HG02798 (cell line): ENCODE data around the gene IFIT3.

Experiments used
- ATAC-seq: cut with Tn5 transposase; IDR thresholded peaks from one replicate; pipeline ENCODE4 v1.9.1; 2021; ENCODE audit warnings: mild to moderate bottlenecking; ENCODE audit not compliant: unreplicated experiment, poor library complexity

The IFIT3 gene

DNA sequence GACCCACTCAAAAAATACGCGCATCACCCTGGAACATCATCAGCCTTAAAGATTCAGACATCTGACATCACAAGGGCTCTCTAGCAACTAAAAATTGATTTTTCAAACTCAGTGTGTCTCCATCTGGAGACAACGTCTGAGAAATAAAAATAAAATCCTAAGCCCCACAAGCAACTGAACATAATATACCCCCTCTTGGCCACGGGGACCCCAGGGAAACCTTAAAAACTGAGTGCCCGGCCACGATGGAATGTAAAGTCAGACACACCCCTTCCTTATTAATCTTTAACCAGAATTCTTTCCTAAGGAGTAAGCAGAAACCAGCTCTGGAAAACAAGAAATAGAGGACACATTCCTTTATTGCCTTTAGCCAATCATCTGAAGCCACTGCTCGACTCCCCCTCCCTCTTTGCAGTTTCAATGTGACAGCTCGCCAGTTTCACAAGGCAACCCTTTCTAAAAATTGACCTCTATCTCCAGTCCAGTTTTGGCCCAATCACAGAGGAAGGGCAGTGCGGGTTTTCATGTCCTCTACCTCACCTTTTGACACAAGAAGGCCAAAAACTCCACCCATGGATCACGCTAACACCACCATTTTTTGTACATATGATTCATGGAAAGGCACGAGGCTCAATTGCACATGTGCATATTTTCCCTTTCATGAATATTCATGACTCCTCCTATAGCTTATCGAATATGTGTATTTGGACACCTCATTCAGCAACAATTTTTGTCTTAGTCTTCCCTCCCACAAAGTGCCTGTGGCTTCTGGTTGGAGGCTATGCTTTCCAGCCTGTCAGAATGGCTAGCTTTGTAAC lies 24.2 kb downstream of the IFIT3 start:
- ATAC-seq = peak; percentile 50

- no peak for ATAC-seq
These were observed 25.0 kb downstream of the IFIT3 start for GRCh38 chr10:89352802-89353201.

DNA sequence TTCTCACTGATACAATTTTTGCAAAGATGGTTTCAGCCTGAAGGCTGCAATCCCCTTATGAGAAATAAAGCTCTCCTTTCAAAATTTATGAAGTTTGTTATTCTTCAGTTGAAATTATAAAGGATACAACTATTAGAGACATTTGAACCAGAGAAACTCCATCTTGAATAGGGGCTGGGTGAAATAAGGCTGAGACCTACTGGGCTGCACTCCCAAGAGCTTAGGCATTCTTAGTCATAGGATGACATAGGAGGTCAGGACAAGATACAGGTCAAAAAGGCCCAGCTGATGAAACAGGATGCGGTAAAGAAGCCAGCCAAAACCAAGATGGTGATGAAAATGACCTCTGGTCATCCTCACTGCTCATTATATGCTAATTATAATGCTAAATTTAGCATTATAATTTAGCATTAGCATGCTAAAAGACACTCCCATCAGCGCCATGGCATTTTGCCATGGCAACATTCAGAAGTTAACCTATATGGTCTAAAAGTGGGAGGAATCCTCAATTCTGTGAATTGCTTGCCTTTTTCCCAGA lies 27.7 kb downstream of the IFIT3 start:
- ATAC-seq = no peak

DNA sequence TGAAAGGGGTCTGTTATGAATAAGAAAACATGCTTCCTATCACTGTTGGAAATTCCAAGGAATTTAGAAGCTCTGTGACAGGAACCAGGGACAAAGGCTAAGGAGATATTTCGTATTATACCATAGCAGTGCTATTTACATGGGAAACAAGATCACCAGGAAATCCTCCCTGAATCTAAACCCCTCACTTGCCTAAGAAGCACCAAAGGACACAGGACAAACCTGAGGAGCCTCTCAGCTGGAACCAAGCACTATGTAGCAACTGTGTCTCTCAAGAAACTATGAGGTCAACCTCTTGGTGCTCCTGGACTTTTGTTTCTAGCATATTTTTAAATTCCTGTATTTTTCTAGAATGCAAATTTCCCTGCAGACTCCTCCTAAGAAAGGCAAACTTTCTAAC lies 29.3 kb downstream of the IFIT3 start:
- no peak for ATAC-seq

- ATAC-seq = no peak
These were observed 30.2 kb downstream of the IFIT3 start for GRCh38 chr10:89357975-89358374.

GRCh38 chr10:89360157-89360556 lies 32.4 kb downstream of the IFIT3 start:
- no peak for ATAC-seq

- no peak for ATAC-seq
These were observed 35.1 kb downstream of the IFIT3 start for GRCh38 chr10:89362929-89363328.

DNA sequence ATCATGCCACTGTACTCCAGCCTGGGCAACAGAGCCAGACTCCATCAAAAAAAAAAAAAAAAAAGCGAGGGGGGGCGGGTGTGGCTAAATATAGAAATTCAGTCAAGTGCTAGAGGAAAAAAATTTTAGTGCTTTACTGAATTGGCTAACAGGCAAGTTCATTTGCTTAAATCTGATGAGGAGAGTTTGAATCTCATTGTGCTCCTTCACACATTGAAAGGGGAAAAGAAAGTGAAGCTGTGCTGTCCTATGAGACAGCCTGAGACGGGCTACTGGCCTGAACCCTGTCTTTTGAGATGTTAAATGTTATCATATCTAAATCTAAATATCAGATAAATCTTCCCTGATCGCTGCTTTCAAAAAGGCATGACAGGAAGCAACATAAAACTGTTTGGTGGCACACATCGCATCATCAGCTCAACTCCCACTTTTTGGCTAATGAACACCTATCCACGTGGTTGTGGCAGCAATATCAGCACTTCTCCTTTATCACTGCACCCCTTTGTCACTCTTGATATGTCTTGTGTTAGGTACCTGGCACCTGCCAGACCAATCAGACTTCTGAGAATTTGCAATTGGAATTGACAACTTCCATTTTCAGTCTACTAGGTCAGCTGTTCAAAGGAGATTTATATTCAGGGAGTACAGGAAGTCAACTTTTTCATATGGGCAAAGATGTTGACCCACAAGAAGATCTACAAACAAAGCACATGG lies 36.1 kb downstream of the IFIT3 start:
- ATAC-seq = no peak

- ATAC-seq = no peak
These were observed 36.7 kb downstream of the IFIT3 start for GRCh38 chr10:89364531-89364930.

DNA sequence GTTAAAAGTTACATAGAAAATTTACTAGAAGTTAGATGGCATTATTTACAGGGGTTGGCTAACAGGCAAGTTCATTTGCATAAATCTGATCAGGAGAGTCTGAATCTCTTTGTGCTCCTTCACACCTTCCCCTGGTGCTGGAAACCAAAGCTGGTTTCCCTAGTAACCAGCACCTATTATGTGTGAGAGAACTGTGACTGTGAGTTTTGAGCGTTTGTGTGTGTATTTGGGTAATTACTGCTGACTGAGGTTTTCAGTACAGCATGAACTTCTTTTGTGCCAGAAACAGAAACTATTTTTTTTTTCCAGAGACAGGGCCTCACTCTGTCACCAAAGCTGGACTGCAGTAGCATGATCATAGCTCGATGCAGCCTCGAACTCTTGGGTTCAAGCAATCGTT lies 39.7 kb downstream of the IFIT3 start:
- peak; percentile 82 for ATAC-seq

GRCh38 chr10:89368129-89368528 lies 40.3 kb downstream of the IFIT3 start:
- no peak for ATAC-seq

DNA sequence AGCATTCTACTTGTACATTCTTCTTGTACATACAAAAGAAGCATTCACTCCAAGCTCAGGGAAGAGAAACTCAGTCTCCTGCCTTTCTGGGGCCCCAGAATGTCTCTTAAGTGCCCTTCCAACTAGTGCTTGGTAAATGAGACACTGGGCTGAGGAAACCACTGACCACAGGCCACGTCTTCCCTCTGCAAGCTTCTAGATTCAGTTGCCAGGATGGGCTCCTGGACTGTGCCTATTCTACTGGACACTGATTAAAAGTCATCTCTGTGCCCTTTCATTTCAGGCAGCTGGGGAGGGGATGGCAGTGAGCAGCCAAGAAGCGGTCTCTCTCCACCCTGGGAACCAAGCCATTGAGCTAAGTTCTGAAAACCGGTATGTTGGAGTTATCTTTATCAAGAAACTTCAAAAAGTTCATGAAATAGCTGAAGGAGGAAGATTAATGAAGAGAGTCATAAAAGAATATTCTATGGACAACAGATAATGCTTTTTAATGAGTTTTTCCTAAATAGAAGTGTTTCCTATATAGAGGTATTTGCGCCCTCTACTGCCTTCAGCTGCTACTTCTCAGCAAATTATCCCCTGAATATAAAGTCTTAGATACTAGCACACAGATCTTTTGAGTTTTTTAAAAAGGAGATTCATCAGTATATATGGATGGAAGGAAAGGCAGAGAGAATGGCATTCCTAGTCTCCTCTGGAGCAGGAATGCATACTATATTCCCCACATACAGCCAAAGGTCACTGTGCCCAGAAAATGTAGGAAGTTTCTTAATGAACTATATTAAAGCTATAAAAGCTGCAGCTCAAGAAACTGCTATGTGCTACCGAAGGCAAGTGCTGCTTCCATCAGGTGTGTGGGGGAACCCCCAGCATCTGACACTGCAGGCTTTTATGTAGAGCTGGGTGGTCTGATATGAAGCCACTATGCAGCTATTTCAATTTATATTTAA lies 41.6 kb downstream of the IFIT3 start:
- no peak for ATAC-seq

GRCh38 chr10:89371079-89371478 lies 43.3 kb downstream of the IFIT3 start:
- no peak for ATAC-seq

DNA sequence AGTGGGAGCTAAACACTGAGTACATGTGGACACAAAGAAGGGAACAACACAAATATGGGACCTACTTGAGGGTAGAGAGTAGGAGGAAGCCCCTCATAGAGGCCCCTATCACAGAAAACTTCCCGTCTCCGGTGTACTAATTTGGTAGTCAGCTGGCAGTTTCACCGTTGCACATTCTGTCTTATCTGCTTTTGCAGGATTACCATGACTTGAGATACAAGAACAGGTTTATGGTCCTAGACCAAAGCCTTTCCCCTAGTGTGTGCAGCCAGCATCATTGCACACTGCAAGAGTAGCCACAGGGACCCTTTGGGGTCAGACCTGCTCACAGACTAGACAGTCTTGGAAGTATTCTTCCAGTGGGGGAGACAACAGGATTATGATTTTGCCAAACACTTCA lies 44.2 kb downstream of the IFIT3 start:
- ATAC-seq = no peak

GRCh38 chr10:89373916-89374711 lies 46.3 kb downstream of the IFIT3 start:
- no peak for ATAC-seq

DNA sequence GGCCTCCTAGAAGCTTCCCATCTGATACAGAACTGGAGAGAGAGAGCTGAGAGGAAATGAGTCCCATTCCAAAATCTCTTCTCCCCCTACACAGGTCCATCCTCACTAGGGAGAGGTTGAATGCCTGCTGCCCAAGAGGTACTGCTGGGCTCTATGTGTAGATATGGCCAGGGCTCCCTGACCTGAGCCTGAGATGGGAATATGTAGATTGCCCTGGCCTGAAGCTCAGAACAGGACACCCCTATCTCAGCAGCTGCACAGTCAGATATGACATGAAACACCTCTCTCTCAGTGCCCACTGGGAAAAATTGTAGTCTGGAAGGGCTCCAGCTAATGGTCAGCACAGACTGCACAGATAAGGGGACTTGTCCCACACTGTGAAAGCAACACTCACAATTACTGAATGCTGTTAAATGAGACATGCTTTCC lies 46.9 kb downstream of the IFIT3 start:
- no peak for ATAC-seq

GRCh38 chr10:89377705-89378637 lies 50.2 kb downstream of the IFIT3 start, which contains the start of gene IFIT1B:
Gene IFIT1B, plus strand, starts transcription at chr10:89378056. Its CDS starts 80 bp downstream, at chr10:89378136.
- no peak for ATAC-seq

DNA sequence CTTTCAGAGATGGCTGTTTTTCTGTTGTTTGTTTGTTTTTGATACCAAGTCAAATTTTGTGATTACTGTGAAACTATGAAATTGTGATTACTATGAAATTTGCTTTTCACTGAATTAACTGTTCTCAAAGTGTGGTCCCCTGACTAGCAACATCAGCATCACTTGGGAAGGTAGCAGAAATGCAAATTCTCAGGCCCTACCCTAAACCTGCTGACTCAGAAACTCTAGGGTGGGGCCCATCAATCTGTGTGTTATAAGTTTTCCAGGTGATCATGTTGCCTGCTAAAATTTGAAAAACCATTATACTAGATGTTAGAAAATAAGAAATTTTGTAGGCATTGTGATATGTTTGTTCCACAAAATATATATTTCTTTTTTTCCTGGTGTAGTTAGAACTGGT lies 51.3 kb downstream of the IFIT3 start:
- no peak for ATAC-seq
